ENCODE results near the gene CSRNP3.

- no peak for TF ChIP-seq TAF1 (IDR thresholded peaks at IDR 0.05; ENCODE audit: low read depth, low read length)
- no peak for TF ChIP-seq POLR2A (IDR thresholded peaks at IDR 0.05; ENCODE audit: low read depth, low read length)
Measured at GRCh38 chr2:165596788-165597187, 127.3 kb downstream of the CSRNP3 start.

All from GM12891 (cell line).